ENCODE data around the gene SERINC5.

DNA sequence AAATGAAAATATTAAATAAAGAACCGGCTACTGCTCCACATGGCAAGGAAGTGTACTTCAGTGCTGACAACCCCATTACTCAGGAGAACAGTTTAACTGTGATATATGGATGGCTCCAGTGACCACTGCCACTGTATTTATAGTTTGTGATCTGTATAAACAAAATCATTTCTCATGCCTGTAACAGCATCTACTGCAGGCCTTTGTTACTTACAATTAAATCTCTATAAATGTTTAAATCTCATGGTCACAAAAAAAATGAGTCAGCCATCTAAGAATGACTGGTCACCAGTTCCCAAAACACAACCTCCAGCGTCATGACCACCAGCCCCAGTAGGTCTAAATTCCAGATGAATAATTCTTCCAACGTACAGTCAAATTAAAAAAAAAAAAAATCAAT, 24.6 kb downstream of the SERINC5 start:
- TF ChIP-seq, protein P1, sequence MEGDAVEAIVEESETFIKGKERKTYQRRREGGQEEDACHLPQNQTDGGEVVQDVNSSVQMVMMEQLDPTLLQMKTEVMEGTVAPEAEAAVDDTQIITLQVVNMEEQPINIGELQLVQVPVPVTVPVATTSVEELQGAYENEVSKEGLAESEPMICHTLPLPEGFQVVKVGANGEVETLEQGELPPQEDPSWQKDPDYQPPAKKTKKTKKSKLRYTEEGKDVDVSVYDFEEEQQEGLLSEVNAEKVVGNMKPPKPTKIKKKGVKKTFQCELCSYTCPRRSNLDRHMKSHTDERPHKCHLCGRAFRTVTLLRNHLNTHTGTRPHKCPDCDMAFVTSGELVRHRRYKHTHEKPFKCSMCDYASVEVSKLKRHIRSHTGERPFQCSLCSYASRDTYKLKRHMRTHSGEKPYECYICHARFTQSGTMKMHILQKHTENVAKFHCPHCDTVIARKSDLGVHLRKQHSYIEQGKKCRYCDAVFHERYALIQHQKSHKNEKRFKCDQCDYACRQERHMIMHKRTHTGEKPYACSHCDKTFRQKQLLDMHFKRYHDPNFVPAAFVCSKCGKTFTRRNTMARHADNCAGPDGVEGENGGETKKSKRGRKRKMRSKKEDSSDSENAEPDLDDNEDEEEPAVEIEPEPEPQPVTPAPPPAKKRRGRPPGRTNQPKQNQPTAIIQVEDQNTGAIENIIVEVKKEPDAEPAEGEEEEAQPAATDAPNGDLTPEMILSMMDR (IDR thresholded peaks at IDR 0.05): no peak
- no peak for TF ChIP-seq ZFX (IDR thresholded peaks at IDR 0.05; ENCODE audit: borderline replicate concordance)
